ENCODE measurements around the gene TMEM25. TPM values are rescaled to one million over a fixed set of nuclear protein-coding genes. Genes with fewer than 3 reads are reported as not detected.

TMEM25 gene
- total and polyA plus RNA-seq, 2 donors (not counting 1 experiment from before 2014, with no cell fraction given), result 12.6 to 21.3 TPM

DNA sequence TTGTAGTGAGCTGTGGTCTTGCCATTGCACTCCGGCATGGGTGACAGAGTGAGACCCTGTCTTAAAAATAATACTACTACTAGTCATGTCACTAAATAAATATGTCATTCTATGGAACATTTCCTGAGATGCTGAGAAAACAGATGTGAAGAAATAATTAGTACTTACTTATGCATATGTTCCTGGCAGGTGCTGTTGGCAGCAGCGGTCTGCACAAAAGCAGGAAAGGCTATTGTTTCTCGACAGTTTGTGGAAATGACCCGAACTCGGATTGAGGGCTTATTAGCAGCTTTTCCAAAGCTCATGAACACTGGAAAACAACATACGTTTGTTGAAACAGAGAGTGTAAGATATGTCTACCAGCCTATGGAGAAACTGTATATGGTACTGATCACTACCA, 50.1 kb downstream of the TMEM25 start:
- Histone ChIP-seq H3K27me3 (ENCODE audit: control insufficient read depth, insufficient read depth, low read length) (no peaks in the 10 kb centered on the region), H3K36me3 (ENCODE audit: control insufficient read depth, insufficient read depth, low read length) (peaks cover 16% of the 10 kb centered on the region), H3K4me1 (ENCODE audit: control insufficient read depth, extremely low read depth, insufficient read depth, low read length) (no peaks in the 10 kb centered on the region), H3K9me3 (ENCODE audit: control insufficient read depth, insufficient read depth, low read depth, low read length) (no peaks in the 10 kb centered on the region), H3K9ac (ENCODE audit: insufficient read depth, low read length) (no peak overlapping the region), H4K20me1 (ENCODE audit: control insufficient read depth, extremely low read depth, insufficient read depth, low read length) (peaks cover 6% of the 10 kb centered on the region), H3K27ac (ENCODE audit: insufficient read depth, low read length) (no peak overlapping the region), H3K4me2 (ENCODE audit: extremely low read depth, insufficient read depth, low read length) (no peak overlapping the region), H3K4me3 (replicated peaks in 1 of 4; ENCODE audit: control extremely low read depth in 1 of 4, insufficient read depth in 1 of 4, low read depth in 3 of 4, low read length in 4 of 4) (no peak overlapping the region), H2AFZ (ENCODE audit: low read length) (no peak overlapping the region), H3K79me2 (ENCODE audit: control insufficient read depth, insufficient read depth, low read length) (peaks cover 73% of the 10 kb centered on the region)
- no peak for DNase-seq (ENCODE audit: low read depth in 2 of 2)
- TF ChIP-seq, protein P1, sequence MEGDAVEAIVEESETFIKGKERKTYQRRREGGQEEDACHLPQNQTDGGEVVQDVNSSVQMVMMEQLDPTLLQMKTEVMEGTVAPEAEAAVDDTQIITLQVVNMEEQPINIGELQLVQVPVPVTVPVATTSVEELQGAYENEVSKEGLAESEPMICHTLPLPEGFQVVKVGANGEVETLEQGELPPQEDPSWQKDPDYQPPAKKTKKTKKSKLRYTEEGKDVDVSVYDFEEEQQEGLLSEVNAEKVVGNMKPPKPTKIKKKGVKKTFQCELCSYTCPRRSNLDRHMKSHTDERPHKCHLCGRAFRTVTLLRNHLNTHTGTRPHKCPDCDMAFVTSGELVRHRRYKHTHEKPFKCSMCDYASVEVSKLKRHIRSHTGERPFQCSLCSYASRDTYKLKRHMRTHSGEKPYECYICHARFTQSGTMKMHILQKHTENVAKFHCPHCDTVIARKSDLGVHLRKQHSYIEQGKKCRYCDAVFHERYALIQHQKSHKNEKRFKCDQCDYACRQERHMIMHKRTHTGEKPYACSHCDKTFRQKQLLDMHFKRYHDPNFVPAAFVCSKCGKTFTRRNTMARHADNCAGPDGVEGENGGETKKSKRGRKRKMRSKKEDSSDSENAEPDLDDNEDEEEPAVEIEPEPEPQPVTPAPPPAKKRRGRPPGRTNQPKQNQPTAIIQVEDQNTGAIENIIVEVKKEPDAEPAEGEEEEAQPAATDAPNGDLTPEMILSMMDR (conservative IDR thresholded peaks at IDR 0.05 in 1 of 2, IDR thresholded peaks at IDR 0.05 in 1 of 2; ENCODE audit: low read depth in 1 of 2, low read length in 2 of 2), result no peak
- TF ChIP-seq EZH2 (IDR thresholded peaks at IDR 0.05; ENCODE audit: low read length, missing control alignments), result no peak

Other genes starting within 250 kb of the TMEM25 start
- gene CD3E, start 226.5 kb upstream of the TMEM25 start, total RNA-seq, result not detected in 2 replicates
- gene CD3E, start 226.5 kb upstream of the TMEM25 start, polyA plus RNA-seq, result not detected in 2 replicates
- gene CD3D, start 188.5 kb upstream of the TMEM25 start, total RNA-seq, result not detected in 2 replicates
- gene CD3D, start 188.5 kb upstream of the TMEM25 start, polyA plus RNA-seq, result not detected in 2 replicates
- gene CD3G, start 186.8 kb upstream of the TMEM25 start, total RNA-seq, result not detected in 2 replicates
- gene CD3G, start 186.8 kb upstream of the TMEM25 start, polyA plus RNA-seq, result not detected in 2 replicates
- 29.0 and 37.0 TPM in 2 replicates for gene UBE4A, start 171.6 kb upstream of the TMEM25 start, total RNA-seq
- 21.8 and 24.9 TPM in 2 replicates for gene UBE4A, start 171.6 kb upstream of the TMEM25 start, polyA plus RNA-seq
- 67.3 and 75.6 TPM in 2 replicates for gene ATP5MG, start 129.6 kb upstream of the TMEM25 start, total RNA-seq
- 217 and 293 TPM in 2 replicates for gene ATP5MG, start 129.6 kb upstream of the TMEM25 start, polyA plus RNA-seq
- gene KMT2A, start 94.7 kb upstream of the TMEM25 start, total RNA-seq, result 19.0 and 33.4 TPM in 2 replicates
- gene KMT2A, start 94.7 kb upstream of the TMEM25 start, polyA plus RNA-seq, result 15.3 and 17.1 TPM in 2 replicates
- 0.99 and 1.0 TPM in 2 replicates for gene TTC36, start 3.7 kb upstream of the TMEM25 start, total RNA-seq
- not detected in 2 replicates for gene TTC36, start 3.7 kb upstream of the TMEM25 start, polyA plus RNA-seq
- 28.8 and 32.5 TPM in 2 replicates for gene IFT46, start 34.7 kb downstream of the TMEM25 start, total RNA-seq
- 30.8 and 46.2 TPM in 2 replicates for gene IFT46, start 34.7 kb downstream of the TMEM25 start, polyA plus RNA-seq
- gene ARCN1, start 41.2 kb downstream of the TMEM25 start, total RNA-seq, result 87.8 and 116 TPM in 2 replicates
- gene ARCN1, start 41.2 kb downstream of the TMEM25 start, polyA plus RNA-seq, result 359 and 387 TPM in 2 replicates
- gene PHLDB1, start 76.4 kb downstream of the TMEM25 start, total RNA-seq, result 45.5 and 51.4 TPM in 2 replicates
- gene PHLDB1, start 76.4 kb downstream of the TMEM25 start, polyA plus RNA-seq, result 59.0 and 61.4 TPM in 2 replicates
- gene TREH, start 148.5 kb downstream of the TMEM25 start, total RNA-seq, result not detected in 2 replicates
- gene TREH, start 148.5 kb downstream of the TMEM25 start, polyA plus RNA-seq, result not detected in 2 replicates